VCaP (cell line): ENCODE measurements around the gene FNIP2.

ENCODE experiments used
- H3K27ac ChIP-seq: fragments of 450-650 bp; 2 replicates; pipeline ENCODE4 v1.5.1; 2017
- CTCF ChIP-seq: fragments of 450-650 bp; conservative IDR thresholded peaks from 2 replicates; pipeline ENCODE4 v1.5.1; 2017; ENCODE audit warnings: mild to moderate bottlenecking, moderate library complexity

Gene FNIP2

GRCh38 chr4:158812133-158812532 lies 43.3 kb downstream of the FNIP2 start:
- H3K27ac ChIP-seq = peak overlapping the region; percentile 99
- no peak for TF ChIP-seq CTCF

GRCh38 chr4:158812543-158812942 lies 43.7 kb downstream of the FNIP2 start:
- peak overlapping the region; percentile 99 for H3K27ac ChIP-seq
- TF ChIP-seq CTCF = no peak

GRCh38 chr4:158813113-158813512 lies 44.3 kb downstream of the FNIP2 start:
- no peak for TF ChIP-seq CTCF
- peak overlapping the region; percentile 99 for H3K27ac ChIP-seq

- TF ChIP-seq CTCF = no peak
- peak overlapping the region; percentile 99 for H3K27ac ChIP-seq
These were observed 45.4 kb downstream of the FNIP2 start for GRCh38 chr4:158814207-158814606.

GRCh38 chr4:158814636-158815330 lies 46.0 kb downstream of the FNIP2 start:
- TF ChIP-seq CTCF = no peak
- peak overlapping the region; percentile 99 for H3K27ac ChIP-seq

- H3K27ac ChIP-seq = peak overlapping the region; percentile 99
- TF ChIP-seq CTCF = no peak
These were observed 48.1 kb downstream of the FNIP2 start for GRCh38 chr4:158816955-158817354.

- H3K27ac ChIP-seq = peak overlapping the region; percentile 99
- TF ChIP-seq CTCF = no peak
These were observed 48.9 kb downstream of the FNIP2 start for GRCh38 chr4:158817562-158818296.
